ENCODE results near the gene NCDN.

NCDN gene

GRCh38 chr1:35557611-35558373, at the start of gene NCDN:
NCDN (plus strand) TSS chr1:35557799; CDS start chr1:35558191, 392 bp downstream.
- no peak for FAIRE-seq
- DNase-seq (ENCODE audit: insufficient read length, low spot score), result peak; percentile 79
- no peak for TF ChIP-seq CTCF (IDR thresholded peaks at IDR 0.05; ENCODE audit: insufficient read depth, missing control alignments)

- DNase-seq (ENCODE audit: insufficient read length, low spot score), result no peak
- no peak for TF ChIP-seq CTCF (IDR thresholded peaks at IDR 0.05; ENCODE audit: insufficient read depth, missing control alignments)
- FAIRE-seq, result no peak
Measured at GRCh38 chr1:35507947-35508346, 49.7 kb upstream of the NCDN start.

- no peak for TF ChIP-seq CTCF (IDR thresholded peaks at IDR 0.05; ENCODE audit: insufficient read depth, missing control alignments)
- DNase-seq (ENCODE audit: insufficient read length, low spot score) (no peak), FAIRE-seq (no peak)
Measured at GRCh38 chr1:35509558-35509957, 48.0 kb upstream of the NCDN start.

GRCh38 chr1:35511305-35511704, 46.3 kb upstream of the NCDN start:
- DNase-seq (ENCODE audit: insufficient read length, low spot score), result no peak

GRCh38 chr1:35518183-35518582, 39.4 kb upstream of the NCDN start:
- TF ChIP-seq CTCF (IDR thresholded peaks at IDR 0.05; ENCODE audit: insufficient read depth, missing control alignments), result no peak
- DNase-seq (ENCODE audit: insufficient read length, low spot score), result no peak
- no peak for FAIRE-seq

More at GRCh38 chr1:35511305-35511704, 46.3 kb upstream of the NCDN start:
- FAIRE-seq, result no peak
- no peak for TF ChIP-seq CTCF (IDR thresholded peaks at IDR 0.05; ENCODE audit: insufficient read depth, missing control alignments)

GRCh38 chr1:35519432-35519831, 38.2 kb upstream of the NCDN start:
- no peak for TF ChIP-seq CTCF (IDR thresholded peaks at IDR 0.05; ENCODE audit: insufficient read depth, missing control alignments)
- no peak for FAIRE-seq

GRCh38 chr1:35524106-35524505, 33.5 kb upstream of the NCDN start:
- DNase-seq (ENCODE audit: insufficient read length, low spot score), result no peak
- TF ChIP-seq CTCF (IDR thresholded peaks at IDR 0.05; ENCODE audit: insufficient read depth, missing control alignments), result no peak
- no peak for FAIRE-seq

More at GRCh38 chr1:35519432-35519831, 38.2 kb upstream of the NCDN start:
- no peak for DNase-seq (ENCODE audit: insufficient read length, low spot score)

Data from D721Med (cell line).